Fibroblast of villous mesenchyme (primary cell): ENCODE results near the gene ARL16. TPM values are rescaled to one million over a fixed set of nuclear protein-coding genes. Genes with fewer than 3 reads are reported as not detected.

ENCODE experiments used
- DNase-seq: peaks from one replicate; pipeline ENCODE4 v3.0.0-alpha.2; 2010; ENCODE audit warnings: low read depth
- H3K4me3 ChIP-seq: 2 replicates; pipeline ENCODE4 v1.5.1; 2011; ENCODE audit warnings: low read depth, mild to moderate bottlenecking, low read length
- CTCF ChIP-seq: IDR thresholded peaks from 2 replicates; pipeline ENCODE4 v1.5.1; 2012; ENCODE audit warnings: low read depth, mild to moderate bottlenecking, low read length; ENCODE audit not compliant: insufficient read depth
- total RNA-seq: library from RNA; depleted of rRNA; stranded (reverse); fragments of >200 nt; gene quantifications from 2 replicates; pipeline ENCODE4 v1.2.3, GENCODE V29; 2012

Gene ARL16
- total RNA-seq, 1 donor, result 22.9 TPM

DNA sequence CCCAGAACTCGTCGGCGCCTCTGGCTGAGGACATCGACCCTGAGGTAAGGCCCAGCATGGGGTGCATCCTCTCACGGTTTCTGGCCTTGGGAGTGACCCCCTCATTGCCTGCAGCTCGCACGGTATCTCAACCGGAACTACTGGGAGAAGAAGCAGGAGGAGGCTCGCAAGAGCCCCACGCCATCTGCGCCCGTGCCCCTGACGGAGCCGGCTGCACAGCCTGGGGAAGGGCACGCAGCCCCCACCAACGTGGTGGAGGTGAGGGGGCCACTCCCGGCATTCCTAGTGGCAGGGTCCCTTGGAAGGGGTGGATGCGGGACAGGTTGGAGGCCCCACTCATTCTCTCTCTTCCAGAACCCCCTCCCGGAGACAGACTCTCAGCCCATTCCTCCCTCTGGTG lies 11.2 kb upstream of the ARL16 start:
- no peak for DNase-seq
- no peak for TF ChIP-seq CTCF
- H3K4me3 ChIP-seq, result no peak overlapping the region

DNA sequence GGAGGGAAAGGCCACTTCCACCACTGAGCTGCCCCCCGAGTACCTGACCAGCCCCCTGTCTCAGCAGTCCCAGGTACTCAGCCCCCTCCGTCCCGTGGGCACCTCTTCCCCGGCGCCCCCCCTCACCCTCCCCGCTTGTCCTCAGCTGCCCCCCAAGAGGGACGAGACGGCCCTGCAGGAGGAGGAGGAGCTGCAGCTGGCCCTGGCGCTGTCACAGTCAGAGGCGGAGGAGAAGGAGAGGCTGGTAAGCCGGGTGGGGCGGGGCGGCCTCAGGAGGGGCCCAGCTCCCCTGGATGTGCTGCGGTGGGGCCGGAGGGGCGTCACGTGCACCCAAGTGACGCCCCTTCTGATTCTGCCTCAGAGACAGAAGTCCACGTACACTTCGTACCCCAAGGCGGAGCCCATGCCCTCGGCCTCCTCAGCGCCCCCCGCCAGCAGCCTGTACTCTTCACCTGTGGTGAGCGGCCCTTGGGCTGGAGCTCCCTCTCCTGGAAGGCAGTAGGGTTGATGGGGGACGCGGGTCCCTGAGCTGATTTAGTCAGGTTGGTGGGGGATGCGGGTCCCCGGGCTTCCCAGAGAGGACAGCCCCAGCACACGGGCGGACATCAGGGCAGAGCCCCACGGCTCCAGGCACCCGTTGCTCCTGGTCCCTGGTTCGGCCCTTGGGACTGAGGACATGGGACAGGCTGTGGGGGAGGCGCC lies 10.1 kb upstream of the ARL16 start:
- DNase-seq, result no peak
- no peak for TF ChIP-seq CTCF
- H3K4me3 ChIP-seq, result no peak overlapping the region

- H3K4me3 ChIP-seq, result no peak overlapping the region
- TF ChIP-seq CTCF, result no peak
- no peak for DNase-seq
These were observed 8.0 kb upstream of the ARL16 start for GRCh38 chr17:81691608-81692007.

- DNase-seq, result no peak
- H3K4me3 ChIP-seq, result no peak overlapping the region
- TF ChIP-seq CTCF, result no peak
These were observed 7.6 kb upstream of the ARL16 start for GRCh38 chr17:81691196-81691595.

DNA sequence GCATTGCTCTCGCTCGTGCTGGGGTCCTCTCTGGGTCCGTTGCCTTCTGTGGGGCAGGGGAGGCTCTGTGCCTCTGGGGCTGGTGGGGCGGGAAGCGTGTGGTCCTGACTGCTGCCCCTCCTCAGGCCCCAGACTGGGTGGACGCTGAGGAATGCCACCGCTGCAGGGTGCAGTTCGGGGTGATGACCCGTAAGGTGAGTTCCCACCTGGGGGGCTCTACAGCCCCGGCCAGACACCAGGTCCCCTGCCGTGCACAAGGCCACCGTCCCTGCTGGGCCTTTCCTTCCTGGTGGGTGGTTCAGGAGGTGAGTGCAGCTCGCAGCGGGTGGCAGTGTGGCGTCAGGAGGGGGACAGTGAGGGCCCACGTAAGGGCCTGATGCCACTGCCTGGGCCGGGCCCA lies 7.0 kb upstream of the ARL16 start:
- DNase-seq, result no peak
- no peak for TF ChIP-seq CTCF
- H3K4me3 ChIP-seq, result no peak overlapping the region

GRCh38 chr17:81690066-81690465 lies 6.5 kb upstream of the ARL16 start:
- no peak overlapping the region for H3K4me3 ChIP-seq
- TF ChIP-seq CTCF, result no peak
- DNase-seq, result no peak

DNA sequence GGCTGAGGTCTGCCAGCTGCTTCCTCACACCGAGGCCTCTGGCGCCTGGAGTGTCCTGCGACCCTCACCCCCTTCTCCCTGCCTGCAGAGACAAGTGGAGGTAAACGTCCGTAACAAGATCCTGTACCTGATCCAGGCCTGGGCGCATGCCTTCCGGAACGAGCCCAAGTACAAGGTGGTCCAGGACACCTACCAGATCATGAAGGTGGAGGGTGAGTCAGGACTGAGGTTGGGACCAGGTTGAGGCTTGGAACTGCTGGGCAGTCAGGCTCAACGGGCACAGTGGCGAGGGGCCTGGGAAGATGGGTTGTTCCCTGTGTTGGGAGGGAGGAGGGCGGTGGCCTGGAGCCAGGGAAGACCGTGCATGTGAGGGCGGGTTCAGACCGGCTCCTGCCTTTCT lies 5.0 kb upstream of the ARL16 start:
- H3K4me3 ChIP-seq, result no peak overlapping the region
- no peak for TF ChIP-seq CTCF
- no peak for DNase-seq
